ENCODE measurements around the gene CDH3.

- TF ChIP-seq E2F4 (IDR thresholded peaks at IDR 0.05; ENCODE audit: low read depth, low read length) (no peak), CTCF (IDR thresholded peaks at IDR 0.05 in 2 of 3, conservative IDR thresholded peaks at IDR 0.05 in 1 of 3; ENCODE audit: control insufficient read depth in 2 of 3, extremely low read depth in 1 of 3, insufficient read depth in 1 of 3, low read depth in 3 of 3, low read length in 3 of 3) (peak in 2 of 3 experiments; percentile 22 to 30; a peak in 3 of 6 replicates)
These were observed 104.3 kb downstream of the CDH3 start for GRCh38 chr16:68749432-68749831.
